HUDEP-2 (cell line): ENCODE data around the gene PLTP.
"Not testable (repeated sequence)": the region's sequence is repeated elsewhere in the genome, so short reads cannot be mapped to it uniquely, and the experiment has no call there.

Source experiments
- DNase-seq, 76 experiments: peaks; one replicate each; lab custom pipeline; 2025; ENCODE audit not compliant: unreplicated experiment in 76 of 76; lab: John Stamatoyannopoulos, UW

PLTP gene

GRCh38 chr20:45911486-45912343, at the start of gene PLTP:
PLTP (minus strand) TSS chr20:45912155; CDS start chr20:45911452, 703 bp downstream.
- DNase-seq: peak in 16 of 76 experiments; percentile 5 to 44 (median 15)

DNA sequence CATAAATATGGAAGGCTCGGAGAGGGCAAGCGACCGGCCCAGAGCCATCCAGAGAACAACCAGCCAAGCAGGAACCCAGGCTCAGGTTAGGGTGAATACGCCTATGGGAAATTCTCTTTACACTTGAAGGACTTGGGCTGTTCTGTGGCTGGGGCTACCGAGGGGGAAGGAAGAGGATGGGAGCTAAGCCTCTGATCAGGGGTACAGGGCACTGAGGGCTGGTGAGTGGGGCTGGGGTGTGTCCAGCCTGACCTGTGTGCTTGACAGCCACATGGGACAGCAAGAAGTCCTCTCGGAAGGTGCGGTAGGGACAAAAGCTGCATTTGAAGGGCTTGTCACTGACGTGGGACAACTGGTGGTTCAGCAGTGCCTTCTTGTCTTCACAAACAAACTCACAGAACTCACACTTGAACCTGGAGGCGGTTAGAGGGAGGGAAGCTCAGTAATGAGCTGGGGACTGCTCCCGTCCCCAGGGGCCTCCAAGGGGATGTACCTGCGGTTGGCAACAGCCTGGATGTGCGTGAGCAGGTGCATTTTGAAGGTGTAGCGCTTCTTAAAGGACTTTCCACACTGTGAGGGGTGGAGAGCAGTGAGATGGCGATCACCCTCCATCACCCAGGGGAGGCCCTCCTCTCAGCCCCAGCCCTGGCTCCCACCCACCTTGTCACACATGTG, 48.1 kb upstream of the PLTP start:
- no peak for DNase-seq

DNA sequence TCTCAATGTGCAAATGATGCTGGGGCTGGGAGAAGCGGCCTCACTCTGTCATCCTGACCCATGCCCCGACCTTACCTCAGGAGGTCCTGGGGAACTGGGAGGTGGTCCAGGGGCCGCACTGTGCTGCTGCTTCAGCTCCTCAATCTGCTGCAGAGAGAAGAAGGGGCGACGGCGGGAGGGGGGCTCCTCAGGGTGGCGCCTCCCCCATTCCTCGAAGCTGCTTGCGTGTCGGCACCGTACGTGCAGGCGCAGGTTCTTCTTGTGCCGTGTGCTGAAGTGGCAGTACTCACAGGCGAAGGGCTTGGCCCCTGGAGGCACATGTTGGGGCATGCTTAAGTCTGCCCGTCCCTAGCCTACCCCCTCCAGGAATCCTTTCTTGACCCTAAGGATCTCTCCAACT, 47.2 kb upstream of the PLTP start:
- DNase-seq: no peak

DNA sequence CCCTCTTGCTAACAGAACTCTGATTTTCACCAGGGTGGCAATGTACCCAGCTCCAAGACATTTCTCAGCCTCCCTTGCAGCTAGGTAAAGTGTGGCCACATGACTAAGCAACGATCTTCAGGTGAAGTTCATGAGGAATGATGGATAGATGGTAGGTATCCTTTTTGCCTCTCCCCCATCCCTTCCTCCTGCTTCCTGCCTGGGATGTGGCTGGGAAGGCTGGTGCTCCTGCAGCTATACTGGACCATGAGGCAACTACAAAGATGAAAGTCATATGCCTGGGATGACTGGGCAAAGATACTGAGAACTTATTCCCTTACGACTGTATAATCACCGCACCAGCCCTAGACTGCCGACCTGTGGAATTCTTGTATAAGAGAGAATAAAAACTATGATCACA, 46.6 kb upstream of the PLTP start:
- no peak for DNase-seq

DNA sequence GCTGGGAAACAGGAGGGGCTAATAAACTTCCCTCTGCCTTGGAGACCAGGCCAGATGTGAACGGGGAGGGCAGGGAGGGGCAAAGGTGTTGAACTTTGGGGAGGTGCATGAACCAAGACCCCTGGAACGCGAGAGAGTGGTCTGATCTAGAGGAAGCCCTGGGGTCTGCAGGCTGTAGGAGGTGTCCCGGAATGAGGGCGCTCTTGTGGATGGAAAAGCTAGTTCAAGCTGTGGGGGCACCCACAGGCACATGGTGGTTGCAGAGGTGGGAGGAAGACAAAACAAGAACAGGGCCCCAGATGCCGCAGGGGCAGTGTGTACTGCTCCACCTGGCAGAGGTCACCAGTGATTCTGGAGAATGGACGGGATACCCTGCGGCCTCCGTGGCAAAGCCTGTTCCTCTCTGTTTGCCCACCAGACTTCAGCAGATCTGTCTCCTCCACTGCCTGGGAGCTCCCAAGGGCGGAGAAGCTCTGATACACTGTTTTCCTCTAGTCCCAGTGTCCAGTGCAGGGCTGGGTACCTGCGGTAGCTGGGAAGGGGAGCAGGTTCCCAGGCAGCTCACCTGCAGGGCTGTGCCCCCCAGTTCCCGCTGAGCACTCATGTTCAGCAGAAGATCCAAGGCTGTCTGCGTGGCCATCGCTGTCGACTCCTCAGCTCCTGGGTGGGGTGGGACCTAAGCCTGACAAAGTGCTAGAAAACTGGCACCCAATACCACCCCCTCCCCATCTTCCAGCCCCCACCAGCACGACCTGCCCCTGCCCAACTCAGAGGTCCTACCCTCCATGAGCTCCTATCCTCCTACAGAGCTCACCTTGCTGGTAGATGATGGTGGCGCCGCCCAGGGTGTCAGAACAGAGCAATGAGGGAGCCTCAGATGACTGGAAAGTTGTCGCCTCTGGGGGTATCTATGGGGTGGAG, 45.3 kb upstream of the PLTP start:
- no peak for DNase-seq

- not testable (repeated sequence) for DNase-seq
Measured at GRCh38 chr20:45956326-45956725, 44.4 kb upstream of the PLTP start.

DNA sequence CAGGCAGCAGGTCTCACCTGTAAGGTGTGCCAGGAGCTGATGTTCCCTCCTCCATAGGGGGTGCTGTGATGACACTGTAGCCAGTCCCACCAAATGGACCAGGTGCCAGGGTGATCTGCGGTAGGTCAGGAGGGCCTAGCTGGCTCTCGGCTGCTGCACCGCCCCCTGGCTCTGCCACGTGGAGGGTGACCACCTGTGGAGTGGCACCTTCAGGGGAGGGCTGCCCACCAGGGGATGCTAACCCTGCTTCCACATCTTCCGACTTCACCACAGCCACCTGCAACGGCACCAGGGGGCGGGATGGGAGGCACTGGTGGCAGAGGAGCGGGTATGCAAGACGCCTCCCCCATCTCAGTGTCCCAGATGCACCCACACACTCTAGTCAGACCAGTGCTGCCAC, 41.7 kb upstream of the PLTP start:
- no peak for DNase-seq

- DNase-seq: no peak
Measured at GRCh38 chr20:45952861-45953260, 40.9 kb upstream of the PLTP start.

GRCh38 chr20:45951925-45952834, 40.2 kb upstream of the PLTP start:
- no peak for DNase-seq

GRCh38 chr20:45950330-45950646, 38.3 kb upstream of the PLTP start:
- DNase-seq: no peak

DNA sequence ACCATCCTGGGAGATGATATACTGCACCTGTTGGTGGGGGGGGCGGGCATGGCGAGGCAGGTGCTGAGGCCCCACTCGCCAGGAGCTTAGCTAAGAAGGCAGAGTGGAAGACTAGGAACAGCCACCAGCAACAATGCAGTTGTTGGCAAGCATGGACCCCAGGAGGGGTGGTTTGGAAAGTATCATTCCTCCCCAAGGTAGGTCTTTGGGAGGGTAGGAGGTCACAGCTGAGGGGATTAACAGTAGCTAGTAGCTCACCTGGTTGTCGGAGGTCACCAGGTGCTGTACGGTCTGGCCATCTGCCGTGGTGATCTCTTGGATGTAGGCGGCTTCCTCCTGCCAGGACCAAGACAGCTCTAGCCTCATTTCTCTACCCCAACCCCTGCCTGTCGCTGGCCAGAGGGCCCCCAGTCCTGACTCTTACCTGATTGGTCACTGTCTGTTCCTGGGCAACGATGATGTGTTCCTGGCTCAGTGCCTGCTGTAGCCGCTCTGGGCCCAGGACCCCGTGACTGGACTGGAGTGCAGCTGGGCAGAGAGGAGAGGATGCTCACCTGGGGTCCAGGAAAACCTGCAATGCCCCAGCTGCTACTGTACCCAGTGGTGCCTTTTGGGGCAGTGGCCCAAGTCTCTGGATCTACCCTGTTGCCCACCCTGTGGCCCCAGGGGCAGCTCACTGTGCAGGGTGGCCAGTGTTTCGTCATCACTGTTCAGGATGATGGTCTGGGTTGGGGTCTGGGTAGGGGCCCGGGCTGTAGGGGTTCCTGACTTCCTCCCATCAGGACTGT, 37.8 kb upstream of the PLTP start:
- no peak for DNase-seq

GRCh38 chr20:45948742-45949541, 37.0 kb upstream of the PLTP start:
- peak in 1 of 76 experiments; percentile 6 for DNase-seq

DNA sequence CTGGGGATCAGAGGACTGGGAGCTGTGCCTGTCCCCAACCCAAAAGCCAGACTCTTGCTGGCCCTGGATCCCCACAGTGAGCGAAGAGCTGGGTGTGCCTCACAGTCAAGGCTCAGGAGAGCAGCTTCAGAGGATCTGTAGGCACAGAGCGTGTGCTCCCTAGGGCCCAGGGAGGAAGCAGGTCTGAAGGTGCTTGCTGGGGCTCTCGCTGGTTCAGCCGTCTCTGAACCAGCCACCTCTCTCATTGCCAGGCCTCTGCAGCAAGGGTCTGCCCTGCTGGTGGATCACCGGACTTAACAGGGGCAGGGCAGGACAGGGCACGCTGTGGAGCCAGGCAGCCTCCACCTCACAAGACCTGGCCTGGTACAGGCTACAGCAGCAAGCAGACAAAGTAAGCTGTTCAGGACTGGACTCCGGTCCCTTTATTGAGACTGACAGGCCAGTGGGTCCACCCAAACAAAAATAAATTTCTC, 36.3 kb upstream of the PLTP start:
- DNase-seq: no peak

- DNase-seq: no peak
Measured at GRCh38 chr20:45947110-45947866, 35.3 kb upstream of the PLTP start.

DNA sequence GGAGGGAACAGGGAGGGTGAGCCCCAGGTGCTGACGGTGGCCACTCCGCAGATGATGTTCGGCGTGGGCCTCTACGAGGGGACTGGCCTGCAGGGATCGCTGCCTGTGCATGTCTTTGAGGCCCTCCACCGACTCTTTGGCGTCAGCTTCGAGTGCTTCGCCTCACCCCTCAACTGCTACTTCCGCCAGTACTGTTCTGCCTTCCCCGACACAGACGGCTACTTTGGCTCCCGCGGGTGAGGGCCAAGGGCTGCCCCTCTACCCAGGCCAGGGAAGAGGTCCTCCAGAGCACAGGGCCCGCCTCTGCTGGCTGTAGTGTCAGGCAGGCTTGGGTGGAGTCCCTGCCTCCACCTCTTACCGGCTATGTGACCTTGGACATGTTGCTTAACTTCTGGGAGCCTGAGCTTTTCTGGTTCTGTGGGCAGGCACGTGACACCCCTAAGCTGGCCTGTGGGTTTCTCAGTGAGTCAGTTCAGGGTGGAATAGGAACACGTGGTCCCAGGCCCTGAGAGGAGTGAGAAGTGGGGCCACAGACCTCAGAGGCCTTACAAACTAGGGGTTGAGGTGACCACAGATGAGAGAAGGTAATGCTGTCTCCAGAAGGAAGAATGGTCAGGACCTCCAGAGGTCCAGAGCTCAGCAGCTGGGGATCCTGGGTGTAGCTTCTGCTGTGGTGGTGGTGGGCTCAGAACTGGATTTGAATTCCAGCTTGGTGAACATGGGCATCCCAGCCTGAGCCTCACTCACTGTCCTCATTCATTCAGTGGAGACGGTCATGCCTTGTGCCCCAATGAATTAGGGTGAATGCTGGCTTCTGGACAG, 34.4 kb upstream of the PLTP start:
- peak in 73 of 76 experiments; percentile 13 to 88 (median 61) for DNase-seq

DNA sequence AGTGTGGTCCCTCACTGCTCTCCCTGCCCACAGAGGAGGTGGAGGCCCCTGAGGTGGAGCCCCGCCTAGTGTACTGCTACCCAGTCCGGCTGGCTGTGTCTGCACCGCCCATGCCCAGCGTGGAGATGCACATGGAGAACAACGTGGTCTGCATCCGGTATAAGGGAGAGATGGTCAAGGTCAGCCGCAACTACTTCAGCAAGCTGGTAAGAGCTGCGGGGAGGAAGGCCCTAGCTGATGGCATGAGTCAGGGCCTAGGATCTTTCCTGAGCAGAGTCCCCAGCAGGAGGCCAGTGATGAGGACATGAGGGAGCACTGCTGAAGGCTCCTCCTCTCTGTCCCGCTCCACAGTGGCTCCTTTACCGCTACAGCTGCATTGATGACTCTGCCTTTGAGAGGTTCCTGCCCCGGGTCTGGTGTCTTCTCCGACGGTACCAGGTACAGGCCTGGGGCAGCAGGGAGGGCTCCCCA, 33.8 kb upstream of the PLTP start:
- peak in 14 of 76 experiments; percentile 5 to 32 (median 26) for DNase-seq
